HG03025 (cell line): Measurements from ENCODE around the gene MAFF.

Experiments
- ATAC-seq: cut with Tn5 transposase; IDR thresholded peaks from one replicate; pipeline ENCODE4 v1.9.1; 2021; ENCODE audit warnings: mild to moderate bottlenecking, moderate library complexity; ENCODE audit not compliant: unreplicated experiment, low FRiP score

MAFF gene

DNA sequence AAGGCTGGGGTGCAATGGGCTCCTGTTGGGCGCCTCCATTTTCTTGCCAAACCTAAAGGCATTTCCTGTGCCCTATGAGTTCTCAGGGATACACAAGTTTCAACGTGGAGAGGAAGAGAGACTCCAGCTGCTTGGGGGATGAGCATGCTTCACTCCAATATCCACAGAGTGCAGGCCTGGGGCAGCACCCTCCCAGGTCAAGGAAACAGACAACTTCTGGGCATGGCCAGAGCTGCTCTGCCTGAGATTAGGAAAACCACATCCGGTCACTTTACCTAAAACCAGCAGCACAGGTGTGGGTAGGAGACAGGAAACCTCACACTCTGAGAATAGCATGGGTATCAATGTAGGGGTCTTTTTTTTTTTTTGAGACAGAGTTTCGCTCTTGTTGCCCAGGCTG is 42.3 kb downstream of the MAFF start:
- no peak for ATAC-seq

DNA sequence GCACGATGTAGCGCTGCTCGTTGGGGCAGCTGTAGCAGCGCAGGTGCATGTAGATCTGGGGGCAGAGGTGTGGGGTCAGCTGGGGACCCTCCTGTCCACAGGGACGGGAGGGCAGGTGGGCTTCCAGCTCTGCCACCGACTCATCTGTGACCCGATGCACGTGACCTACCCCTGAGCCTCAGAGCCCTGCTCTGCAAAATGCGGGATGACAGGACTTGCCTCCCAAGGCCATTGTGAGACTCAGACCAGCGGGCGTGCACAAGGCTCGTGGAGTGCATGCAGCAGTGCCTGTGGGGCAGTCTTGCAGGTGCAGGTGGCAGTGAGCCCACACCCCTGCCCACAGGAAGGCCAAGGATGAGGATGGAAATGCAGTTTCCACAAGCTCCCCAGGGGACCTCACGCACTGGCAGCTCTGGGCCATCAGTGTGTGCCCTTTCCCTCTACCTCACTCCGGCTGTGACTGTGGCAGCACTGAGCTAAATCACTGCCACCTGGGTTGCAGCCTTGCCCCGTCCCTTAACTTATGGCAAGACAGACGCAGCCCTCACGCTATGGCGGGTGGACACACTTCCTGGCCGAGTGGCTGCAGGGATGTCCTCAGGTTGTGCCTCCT is 44.4 kb downstream of the MAFF start:
- no peak for ATAC-seq

DNA sequence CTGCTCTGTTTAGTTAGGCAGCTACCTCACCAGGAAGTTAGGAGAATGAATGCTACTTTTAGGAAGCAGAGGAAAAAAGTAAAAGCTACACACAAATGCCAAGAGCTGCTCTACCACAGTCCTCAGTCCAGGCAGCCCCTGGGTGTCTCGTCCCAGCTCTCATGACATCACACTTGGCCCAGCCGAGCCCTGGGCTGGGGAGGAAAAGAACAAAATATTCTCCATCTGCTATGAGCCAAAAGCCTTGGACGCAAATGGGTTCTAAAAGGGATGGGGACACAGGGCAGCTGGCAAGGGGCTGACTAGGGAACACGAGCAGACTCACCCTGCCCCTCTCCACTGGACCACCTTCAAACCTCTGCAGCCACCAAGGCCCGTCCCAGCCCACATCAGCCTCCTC is 44.9 kb downstream of the MAFF start:
- no peak for ATAC-seq

DNA sequence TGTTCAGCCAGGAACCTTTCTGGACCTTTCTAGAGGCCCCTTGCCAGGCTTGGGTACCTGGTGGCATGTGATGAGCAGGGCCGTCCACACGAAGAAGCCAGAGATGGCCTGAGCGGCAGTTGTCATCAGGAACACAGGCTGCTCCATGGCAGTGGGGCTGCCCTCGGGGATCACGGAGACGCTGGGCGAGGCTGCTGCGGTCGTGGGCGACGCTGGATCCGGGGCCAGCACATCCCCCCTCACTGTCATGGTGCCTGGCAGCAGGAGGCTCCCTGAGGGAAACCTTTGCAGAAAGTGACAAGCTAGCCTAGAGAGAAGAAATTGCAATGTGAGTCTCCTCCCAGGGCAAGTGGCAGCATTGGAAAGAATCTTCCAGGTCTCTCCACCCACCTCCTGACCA is 45.9 kb downstream of the MAFF start:
- no peak for ATAC-seq

DNA sequence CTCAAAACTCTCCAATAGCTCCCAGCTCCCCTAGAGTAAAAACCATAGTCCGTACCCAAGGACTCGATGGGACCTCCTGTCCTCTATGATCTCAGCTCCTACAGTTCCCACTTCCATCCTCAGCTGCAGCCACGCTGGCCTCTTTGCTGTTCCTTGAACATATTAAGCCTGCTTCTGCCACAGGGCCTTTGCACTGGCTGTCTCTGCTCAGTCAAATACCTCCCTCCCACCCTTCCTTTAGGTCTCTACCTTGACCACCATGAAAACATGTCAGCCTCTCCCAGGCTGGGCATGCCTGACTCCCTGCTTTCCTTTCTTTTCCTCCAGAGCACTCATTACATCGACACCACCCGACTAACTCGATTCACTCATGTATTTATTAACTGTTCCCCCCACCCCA is 46.5 kb downstream of the MAFF start:
- ATAC-seq, result no peak

DNA sequence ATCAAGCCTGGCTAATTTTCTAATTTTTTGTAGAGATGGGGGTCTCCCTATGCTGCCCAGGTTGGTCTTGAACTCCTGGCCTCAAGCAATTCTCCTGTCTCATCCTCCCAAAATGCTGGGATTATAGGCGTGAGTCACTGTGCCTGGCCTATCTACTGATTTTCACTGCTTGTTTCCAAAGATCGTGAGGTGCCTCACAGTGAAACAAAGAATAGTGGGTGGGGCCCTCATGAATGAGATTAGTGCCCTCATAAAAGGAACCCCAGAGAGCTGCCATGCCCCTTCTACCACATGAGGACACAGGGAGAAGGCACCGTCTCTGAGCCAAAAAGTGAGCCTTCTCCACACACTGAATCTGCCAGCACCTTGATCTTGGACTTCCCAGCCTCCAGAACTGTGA is 47.5 kb downstream of the MAFF start:
- no peak for ATAC-seq

DNA sequence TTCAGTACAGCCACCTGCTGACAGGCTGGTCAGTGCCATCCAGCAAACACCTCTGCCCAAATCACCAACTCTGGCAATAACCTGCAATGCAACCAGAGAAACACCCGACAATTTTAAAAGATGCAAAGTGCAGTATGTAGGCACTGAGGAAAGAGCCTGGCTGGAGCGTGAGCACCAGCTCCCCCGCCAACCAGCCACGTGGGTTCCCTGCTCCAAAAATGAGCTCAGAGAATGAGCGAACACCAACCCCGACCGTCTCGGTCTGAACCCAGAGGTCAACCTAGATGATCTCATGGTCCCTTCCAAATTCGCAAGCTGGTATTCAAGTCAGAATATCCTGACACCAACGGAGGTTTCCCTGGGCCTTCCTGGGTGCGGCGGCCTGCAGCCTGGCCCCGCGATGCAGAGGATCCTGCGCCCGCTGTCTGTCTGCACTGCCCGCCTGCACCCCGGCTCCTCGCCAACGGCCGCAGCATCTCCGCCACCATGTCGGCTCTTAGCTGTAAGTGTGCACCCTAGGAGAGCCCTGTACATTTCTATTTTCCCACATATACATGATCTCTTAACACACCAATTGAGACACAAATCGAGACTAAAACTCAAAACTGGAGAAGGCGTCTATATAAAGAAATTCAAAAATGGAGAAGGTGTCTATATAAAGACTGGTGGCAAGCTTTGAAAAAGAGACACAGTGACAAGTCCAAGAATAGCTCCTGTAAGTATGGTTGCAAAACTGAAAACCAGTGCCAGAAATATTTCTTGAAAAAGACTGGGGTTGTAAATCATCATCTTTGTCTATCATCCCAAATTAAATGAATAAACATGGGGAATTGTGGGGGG is 48.2 kb downstream of the MAFF start:
- ATAC-seq, result no peak

DNA sequence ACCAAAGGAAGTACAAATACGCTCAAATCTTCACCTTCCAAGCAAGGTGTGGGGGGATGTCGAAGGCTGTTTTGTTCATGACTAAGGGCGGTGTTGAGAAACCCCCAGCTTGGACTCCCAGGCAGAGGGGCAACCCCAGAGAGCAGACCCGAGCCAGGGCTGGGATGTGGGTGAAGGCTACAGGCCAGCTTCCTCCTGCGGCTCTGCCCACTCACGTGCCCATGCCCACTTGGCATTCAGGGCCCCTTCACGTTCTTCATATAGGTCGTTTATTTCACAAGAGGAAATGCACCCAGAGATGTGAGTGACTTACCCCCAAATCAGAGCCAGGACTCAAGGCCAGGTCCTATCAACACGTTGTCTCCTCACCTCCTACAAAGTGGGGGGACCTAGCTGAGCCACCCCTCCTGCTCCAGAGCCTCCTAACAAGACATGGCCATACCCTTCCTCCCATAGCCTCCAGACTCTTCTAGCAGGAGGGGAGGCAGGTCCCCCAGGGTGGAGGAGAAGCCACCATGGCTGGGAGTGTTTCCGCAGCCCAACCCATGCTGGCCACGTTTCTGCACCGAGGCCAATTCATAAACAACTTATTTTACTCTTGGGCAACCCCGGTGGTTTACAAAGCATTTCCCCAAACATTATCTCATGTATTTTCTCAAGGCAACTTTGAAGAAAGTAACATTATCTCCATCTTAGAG is 49.0 kb downstream of the MAFF start:
- no peak for ATAC-seq

DNA sequence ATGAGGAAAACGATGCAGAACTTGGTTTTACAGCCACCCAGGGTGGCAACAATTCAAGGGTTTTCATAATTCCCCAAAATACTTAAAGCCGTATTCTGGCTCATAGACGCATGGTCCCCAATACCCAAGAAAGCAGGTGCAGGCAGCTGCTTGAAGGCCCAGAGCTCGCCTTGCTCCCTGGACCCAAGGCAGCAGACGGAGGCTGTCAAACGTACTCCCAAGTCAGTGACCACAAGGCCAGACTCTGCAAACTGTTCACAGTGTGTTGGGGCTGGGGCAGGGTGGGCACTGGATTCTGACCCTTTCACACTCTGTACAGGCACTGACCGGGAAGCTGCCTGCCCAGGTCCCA is 49.5 kb downstream of the MAFF start:
- no peak for ATAC-seq

DNA sequence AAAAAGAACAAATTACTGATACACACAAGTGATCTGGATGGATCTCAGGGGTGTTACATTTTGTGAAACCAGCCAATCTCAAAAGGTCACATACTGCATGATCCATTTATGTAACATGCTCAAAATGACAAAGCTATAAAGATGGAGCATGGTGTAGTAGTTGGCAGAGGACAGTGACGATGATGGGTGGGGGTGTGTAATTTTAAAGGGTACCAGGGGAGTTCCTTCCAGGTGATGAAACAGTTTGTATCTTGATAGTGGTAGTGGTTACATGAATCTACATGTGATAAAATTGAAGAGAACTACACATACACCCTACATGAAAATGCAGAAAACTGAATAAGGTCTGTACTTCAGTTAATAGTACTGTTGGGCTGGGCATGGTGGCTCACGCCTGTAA is 53.9 kb downstream of the MAFF start:
- no peak for ATAC-seq

DNA sequence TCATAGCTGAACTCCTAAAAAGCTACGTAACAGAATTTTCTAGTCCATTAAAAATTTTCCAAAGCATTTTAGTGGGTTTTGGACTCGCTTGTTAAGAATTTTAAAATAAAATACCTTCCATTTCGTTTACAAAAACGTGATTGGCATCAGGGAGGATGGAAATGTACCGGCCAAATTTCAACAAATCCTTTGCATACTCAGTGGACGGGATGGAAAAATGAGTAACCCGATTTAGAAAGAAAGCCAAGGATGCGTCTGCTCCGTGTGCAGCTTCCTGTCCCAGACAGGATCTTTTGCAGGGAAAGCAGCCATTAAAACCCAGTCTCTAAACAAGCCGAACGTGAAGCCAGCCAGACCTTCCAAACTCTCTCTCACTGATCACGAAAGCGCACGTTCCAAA is 55.4 kb downstream of the MAFF start:
- no peak for ATAC-seq

DNA sequence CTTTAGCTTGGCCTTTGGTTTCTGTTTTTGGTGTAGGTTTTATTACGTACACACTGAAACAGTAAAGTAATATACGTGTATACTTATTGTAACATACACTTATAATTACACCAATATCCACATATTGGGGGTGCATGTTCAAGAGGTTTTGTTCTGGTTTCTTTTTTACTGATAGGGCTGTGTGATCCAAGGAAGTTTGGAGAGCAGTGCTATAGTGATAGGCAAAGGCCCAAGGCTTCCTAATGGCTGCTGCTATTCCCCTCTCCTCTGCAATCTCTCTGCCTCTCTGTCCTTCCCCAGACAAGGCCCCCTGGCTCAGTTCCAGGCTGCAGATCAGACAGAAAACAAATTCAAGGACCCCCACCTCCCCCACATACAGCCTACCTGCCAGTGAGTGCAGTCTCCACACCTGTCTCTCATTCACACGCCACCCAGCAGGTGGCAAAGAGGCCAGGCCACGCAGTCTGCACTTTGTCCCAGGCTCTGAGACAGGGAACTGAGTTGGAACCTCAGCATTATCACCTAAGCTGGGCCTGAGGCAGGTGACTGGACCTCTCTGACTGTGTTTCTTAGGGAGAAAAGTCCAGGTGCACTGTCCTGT is 56.0 kb downstream of the MAFF start:
- no peak for ATAC-seq

DNA sequence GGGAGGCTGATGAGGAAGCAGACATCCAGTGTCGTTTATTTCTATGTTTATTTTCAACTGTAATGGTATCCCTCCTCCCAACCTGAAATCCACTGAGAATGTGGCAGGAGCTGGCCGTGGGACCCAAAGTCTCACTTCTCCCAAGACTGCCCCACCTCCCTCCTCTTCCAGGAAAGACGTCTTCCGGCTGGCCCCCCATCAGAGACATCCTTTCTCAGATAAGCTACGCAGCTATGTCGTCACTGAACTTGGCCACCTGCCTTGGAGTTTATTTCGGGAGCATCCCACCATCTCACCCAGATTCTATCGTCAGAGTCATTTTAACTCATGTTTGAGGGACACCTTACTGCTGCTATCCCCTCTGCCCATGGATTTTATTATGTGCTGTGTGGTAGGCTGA is 57.1 kb downstream of the MAFF start:
- no peak for ATAC-seq

DNA sequence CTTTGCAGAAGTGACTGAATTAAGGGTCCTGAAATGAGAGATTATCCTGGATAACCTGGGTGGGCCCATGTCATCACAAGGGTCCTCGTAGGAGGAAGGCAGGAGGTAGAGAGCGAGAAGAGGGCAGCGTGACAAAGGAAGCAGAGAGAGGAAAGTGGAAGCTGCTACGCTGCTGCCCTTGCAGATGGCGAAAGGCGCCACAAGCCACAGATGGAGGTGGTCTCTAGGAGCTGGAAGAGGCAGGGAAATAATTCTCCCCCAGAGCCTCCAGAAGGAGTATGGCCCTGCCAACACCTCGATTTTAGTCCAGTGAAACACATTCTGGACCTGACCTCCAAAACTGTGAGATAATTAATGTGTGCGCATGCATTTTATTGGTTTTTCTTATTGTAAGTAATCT is 57.6 kb downstream of the MAFF start:
- no peak for ATAC-seq

DNA sequence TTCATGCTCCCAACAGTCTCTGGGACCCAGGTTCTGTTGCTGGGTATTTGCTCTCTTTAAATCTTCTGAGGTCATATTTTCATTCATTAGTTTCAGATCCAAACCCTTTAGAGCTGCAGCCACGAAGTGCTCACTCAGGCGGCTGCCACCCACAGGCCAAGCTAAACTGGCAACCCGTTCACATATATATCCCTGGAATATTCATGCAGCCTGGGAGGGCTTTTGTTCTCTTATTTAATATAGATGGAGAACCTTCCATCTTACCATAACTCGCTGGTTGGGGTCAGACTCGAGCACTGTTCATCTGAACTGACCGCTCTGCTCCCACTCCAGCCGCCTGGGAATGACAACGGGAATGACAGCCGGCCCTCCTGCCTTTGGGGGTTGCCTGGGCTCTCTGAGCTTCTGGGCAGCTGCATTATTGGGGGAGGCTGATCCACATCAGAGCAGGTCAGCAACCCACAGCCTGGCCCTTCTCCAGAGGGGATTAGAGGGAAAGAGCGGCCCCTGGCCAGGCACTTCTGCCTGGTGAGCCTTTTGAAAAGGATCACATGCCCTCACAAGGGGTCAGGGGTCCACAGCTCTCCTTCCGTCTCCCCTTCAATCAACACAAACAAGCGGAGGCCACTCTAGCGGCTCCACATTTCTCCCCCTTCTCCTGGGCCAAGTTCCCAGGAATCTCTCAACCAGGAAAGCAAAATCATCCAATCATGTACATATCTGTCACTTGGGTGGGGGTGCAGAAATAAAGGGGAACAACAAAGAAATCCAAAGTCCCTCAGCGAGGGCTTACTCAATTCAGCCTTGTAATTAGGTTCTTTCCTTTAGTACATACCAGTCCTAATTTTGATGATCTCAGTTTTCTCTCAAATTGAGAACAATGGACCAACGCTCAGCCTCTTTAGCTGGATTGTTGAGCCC is 59.2 kb downstream of the MAFF start:
- no peak for ATAC-seq

DNA sequence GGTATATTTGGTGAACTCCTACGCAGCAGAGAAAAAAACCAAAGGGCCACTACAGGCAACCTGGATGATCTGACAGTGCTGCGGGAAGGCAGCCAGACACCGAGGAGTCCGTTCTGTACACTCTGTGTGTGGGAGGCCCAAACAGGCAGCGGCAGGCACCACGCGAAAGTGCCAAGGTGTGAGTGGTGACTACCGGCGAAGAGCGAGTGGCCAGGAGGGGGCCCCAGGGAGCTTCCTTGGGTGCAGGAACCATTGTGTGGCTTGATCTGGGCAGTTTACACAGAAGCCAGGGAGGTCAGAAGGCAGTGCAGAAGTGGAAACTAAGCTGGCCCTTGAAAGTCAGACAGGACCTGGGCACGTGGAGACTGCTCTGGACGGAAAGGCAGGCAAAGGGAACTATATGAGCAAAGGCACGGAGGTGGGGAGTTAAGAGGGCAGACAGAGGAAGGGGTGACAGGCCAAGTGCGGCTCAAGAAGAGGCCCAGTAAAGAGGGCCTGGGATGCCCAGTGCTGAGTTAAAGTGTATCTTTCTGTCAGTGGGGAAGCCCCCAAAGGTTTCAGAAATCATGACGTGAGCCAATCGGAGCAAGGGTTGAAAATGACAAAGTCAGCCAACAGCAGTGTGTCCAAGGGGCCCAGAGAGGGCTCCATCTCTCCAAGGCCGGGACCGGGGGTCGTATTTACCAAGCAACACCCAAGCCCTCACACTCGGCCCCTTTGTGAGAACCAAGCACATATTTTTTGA is 60.4 kb downstream of the MAFF start:
- ATAC-seq, result no peak

DNA sequence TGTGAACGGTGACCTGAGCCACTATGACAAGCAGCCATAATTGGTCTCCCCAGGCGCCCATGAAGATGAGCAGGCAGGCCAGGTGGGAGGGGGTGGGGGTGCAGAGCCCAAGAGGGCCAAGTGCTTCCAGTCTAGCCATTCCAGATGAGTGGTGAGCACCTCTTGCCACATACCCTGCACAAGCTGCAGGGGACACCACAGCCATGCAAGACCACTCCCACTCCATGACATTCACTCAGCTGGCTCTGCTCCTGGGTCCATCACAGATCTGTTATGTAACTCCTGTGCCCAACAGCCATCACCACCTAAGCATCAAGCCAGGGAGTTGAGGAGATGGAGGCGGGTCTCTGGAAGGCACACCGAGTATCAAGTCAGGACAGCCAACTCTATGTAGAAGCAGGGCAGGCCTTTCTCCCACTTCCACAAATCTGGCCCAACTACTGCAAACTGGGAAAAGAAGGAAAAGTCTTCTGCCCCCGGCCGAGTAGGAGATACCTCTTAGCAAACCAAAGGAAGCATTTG is 62.6 kb downstream of the MAFF start:
- no peak for ATAC-seq
